Stimulated activated CD8-positive, alpha-beta memory T cell treated with anti-CD3 and anti-CD28 coated beads, Interleukin-12 subunit alpha, Interleukin-12 subunit beta, amount 100 ng/mL, for 4 hours (primary cell): ENCODE data around the gene DDX4.

Source experiments
- DNase-seq: peaks from one replicate; pipeline ENCODE4 v3.0.0-alpha.2; 2020; ENCODE audit warnings: low read depth

DDX4 gene

DNA sequence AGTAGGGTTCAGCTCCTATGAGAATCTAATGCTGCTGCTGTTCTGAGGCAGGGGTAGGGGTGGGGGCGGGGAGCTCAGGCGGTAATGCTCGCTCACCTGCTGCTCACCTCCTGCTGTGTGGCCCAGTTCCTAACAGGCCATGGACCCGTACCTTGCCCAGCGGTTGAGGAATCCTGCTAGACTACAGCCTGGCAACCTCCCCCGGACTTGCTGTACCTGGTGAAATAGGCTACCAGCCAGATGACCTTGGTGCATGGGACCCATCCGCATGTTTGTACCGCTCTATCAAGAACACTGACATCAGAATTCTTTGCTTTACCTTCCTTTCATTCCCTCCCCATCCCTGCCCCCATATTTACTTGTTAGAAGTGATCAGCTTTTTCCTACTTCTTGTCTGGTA, 128.6 kb downstream of the DDX4 start:
- no peak for DNase-seq
